H1 (cell line): Measurements from ENCODE around the gene PHGDH. TPM values are rescaled to one million over a fixed set of nuclear protein-coding genes. Genes with fewer than 3 reads are reported as not detected.

ENCODE experiments used
- GABPA ChIP-seq: IDR thresholded peaks from 2 replicates; pipeline ENCODE4 v1.6.1; 2011; ENCODE audit warnings: mild to moderate bottlenecking, low read length, moderate library complexity, borderline replicate concordance; ENCODE audit not compliant: insufficient read depth
- polyA plus RNA-seq, 7 experiments: library from polyadenylated mRNA; depleted of rRNA in 3 of 7; stranded (reverse) in 5 of 7; unstranded in 2 of 7; fragments of >200 nt in 5 of 7; fragments of 200-250 nt in 2 of 7; gene quantifications; 1 replicate in 5 of 7; 2 replicates in 1 of 7; 4 replicates in 1 of 7; pipeline versions ENCODE4 v1.2.1 to v1.2.3, GENCODE V29; 2011 to 2013; ENCODE audit warnings: missing spikeins in 2 of 7, mixed read lengths in 2 of 7
- total RNA-seq: library from RNA; stranded (reverse); fragmentation: NEBNext Ultra II Directional; extraction: Animal tissue kit (Norgen Biotek cat#: 25700); gene quantifications from 2 replicates; pipeline ENCODE4 v1.2.1, GENCODE V29; 2021

The PHGDH gene
- total and polyA plus RNA-seq, 2 of the 8 experiments (the other 6 are each of a cell fraction or from before 2014, with no cell fraction given): 358 to 687 TPM

DNA sequence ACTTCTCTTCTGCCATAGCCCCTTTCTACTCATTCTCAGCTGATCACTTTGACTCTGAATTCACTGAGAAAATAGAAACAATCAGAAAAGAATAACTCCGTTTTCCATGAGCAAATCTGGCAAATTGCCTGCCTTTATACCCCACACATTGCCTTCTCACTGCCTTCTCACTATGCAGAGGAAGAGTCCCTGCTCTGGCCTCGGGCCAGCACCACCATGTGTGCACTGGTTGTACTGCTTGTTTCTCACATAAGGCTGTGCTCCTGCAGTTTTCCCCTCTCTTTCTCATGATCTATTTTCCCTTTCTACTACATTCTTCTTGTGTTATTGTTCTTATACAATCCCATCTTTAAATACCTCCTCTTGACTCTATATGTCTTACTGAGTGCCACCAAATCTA, 59.3 kb downstream of the PHGDH start (continued):
- TF ChIP-seq GABPA: no peak
